GM23338 (cell line): ENCODE data around the gene MR1. TPM values are rescaled to one million over a fixed set of nuclear protein-coding genes. Genes with fewer than 3 reads are reported as not detected.

Source experiments
- ATAC-seq: fragments of 200-7000 bp; cut with Tn5 transposase; 3 replicates; pipeline ENCODE4 v1.9.1; 2020
- DNase-seq: peaks from one replicate; pipeline ENCODE4 v3.0.0-alpha.2; 2015; ENCODE audit warnings: low spot score
- H2AFZ ChIP-seq: fragments of 200-600 bp; sonication (generic); 2 replicates; pipeline ENCODE4 v1.8.0; 2016; ENCODE audit warnings: antibody characterized with exemption, mild to moderate bottlenecking, moderate library complexity
- H3F3A ChIP-seq: fragments of 200-600 bp; sonication (generic); replicated peaks from 2 replicates; pipeline ENCODE4 v1.8.0; 2017; ENCODE audit warnings: antibody characterized with exemption, mixed run types, low read depth
- H3K27ac ChIP-seq: fragments of 200-600 bp; sonication (generic); 2 replicates; pipeline ENCODE4 v1.6.1; 2016; ENCODE audit warnings: low read depth
- H3K27me3 ChIP-seq: fragments of 200-600 bp; sonication (generic); 2 replicates; pipeline ENCODE4 v1.8.0; 2016; ENCODE audit warnings: mild to moderate bottlenecking, mixed run types, moderate library complexity; ENCODE audit not compliant: insufficient read depth
- H3K36me3 ChIP-seq: fragments of 200-600 bp; sonication (generic); 2 replicates; pipeline ENCODE4 v1.8.0; 2016; ENCODE audit warnings: mild to moderate bottlenecking; ENCODE audit not compliant: insufficient read depth
- H3K4me1 ChIP-seq: fragments of 200-600 bp; sonication (generic); 2 replicates; pipeline ENCODE4 v1.8.0; 2016; ENCODE audit warnings: mild to moderate bottlenecking, moderate library complexity; ENCODE audit not compliant: insufficient read depth
- H3K4me2 ChIP-seq: fragments of 200-600 bp; sonication (generic); 2 replicates; pipeline ENCODE4 v1.7.1; 2017; ENCODE audit warnings: mixed run types
- H3K4me3 ChIP-seq: fragments of 200-600 bp; sonication (generic); 2 replicates; pipeline ENCODE4 v1.6.1; 2016; ENCODE audit warnings: mixed run types
- H3K79me2 ChIP-seq: fragments of 200-600 bp; sonication (generic); replicated peaks from 2 replicates; pipeline ENCODE4 v1.8.0; 2017; ENCODE audit warnings: mild to moderate bottlenecking; ENCODE audit not compliant: insufficient read depth
- H3K9me2 ChIP-seq: fragments of 200-600 bp; sonication (generic); 2 replicates; pipeline ENCODE4 v1.8.0; 2017; ENCODE audit not compliant: insufficient read depth
- H4K20me1 ChIP-seq: fragments of 200-600 bp; sonication (generic); replicated peaks from 2 replicates; pipeline ENCODE4 v1.8.0; 2017; ENCODE audit warnings: mild to moderate bottlenecking; ENCODE audit not compliant: insufficient read depth
- H3K27ac Mint-ChIP-seq: 2 replicates; pipeline ENCODE4 v1.8.0; 2020; ENCODE audit warnings: inconsistent platforms, mild to moderate bottlenecking, moderate library complexity, mixed read lengths
- H3K27me3 Mint-ChIP-seq: 3 replicates; pipeline ENCODE4 v1.8.0; 2022; ENCODE audit warnings: low read depth, mild to moderate bottlenecking, moderate library complexity, mixed read lengths, inconsistent platforms; ENCODE audit not compliant: insufficient read depth, poor library complexity
- H3K36me3 Mint-ChIP-seq: 3 replicates; pipeline ENCODE4 v1.8.0; 2021; ENCODE audit warnings: low read depth, mild to moderate bottlenecking, inconsistent platforms, moderate library complexity, mixed read lengths
- H3K4me1 Mint-ChIP-seq: 3 replicates; pipeline ENCODE4 v1.8.0; 2020; ENCODE audit warnings: mild to moderate bottlenecking, inconsistent platforms, mixed read lengths
- H3K4me3 Mint-ChIP-seq: 3 replicates; pipeline ENCODE4 v1.8.0; 2021; ENCODE audit warnings: moderate library complexity, mild to moderate bottlenecking, inconsistent platforms, mixed read lengths
- H3K9me3 Mint-ChIP-seq: 3 replicates; pipeline ENCODE4 v1.8.0; 2020; ENCODE audit warnings: moderate library complexity, mild to moderate bottlenecking, inconsistent platforms, mixed read lengths
- CTCF ChIP-seq, 2 experiments: fragments of 200-600 bp in 1 of 2; sonication (generic) in 1 of 2; conservative IDR thresholded peaks; 2 replicates each; pipeline versions ENCODE4 v1.5.1 to v1.6.1; 2016 to 2017; ENCODE audit warnings: antibody characterized with exemption in 2 of 2, low read depth in 2 of 2, mild to moderate bottlenecking in 2 of 2, moderate library complexity in 1 of 2
- ETS1 ChIP-seq: IDR thresholded peaks from 2 replicates; pipeline ENCODE4 v1.6.1; 2016; ENCODE audit warnings: antibody characterized with exemption
- EZH2 ChIP-seq: fragments of 200-600 bp; sonication (generic); IDR thresholded peaks from one replicate; pipeline ENCODE4 v1.8.0; 2017; ENCODE audit warnings: antibody characterized with exemption, mild to moderate bottlenecking, low read depth; ENCODE audit not compliant: unreplicated experiment
- JUNB ChIP-seq: IDR thresholded peaks from one replicate; pipeline ENCODE4 v1.6.1; 2016; ENCODE audit warnings: antibody characterized with exemption; ENCODE audit not compliant: unreplicated experiment
- ZNF462 ChIP-seq: fragments of 250-450 bp; sonication (Bioruptor Pico); IDR thresholded peaks from 2 replicates; pipeline ENCODE4 v1.5.0; 2020; ENCODE audit warnings: mild to moderate bottlenecking, moderate library complexity
- polyA plus RNA-seq: library from polyadenylated mRNA; unstranded; fragments of >200 nt; fragmentation: Nextera tagmentation; extraction: Ambion mirVana; gene quantifications from 2 replicates; pipeline ENCODE4 v1.2.1, GENCODE V29; 2016
- total RNA-seq: library from RNA; depleted of rRNA; stranded (reverse); fragments of >200 nt; shearing (Covaris generic); gene quantifications from 2 replicates; pipeline ENCODE4 v1.2.3, GENCODE V29; 2014

Gene MR1
- total and polyA plus RNA-seq, 2 experiments from 2014 or later = 0.18 TPM; not detected in 1

GRCh38 chr1:181087400-181087901, 53.7 kb downstream of the MR1 start:
- peaks cover 17% of the 10 kb centered on the region for H3K4me1 ChIP-seq
- H3K4me3 ChIP-seq = no peak overlapping the region
- H4K20me1 ChIP-seq = peaks cover 21% of the 10 kb centered on the region
- no peak overlapping the region for H3K27ac ChIP-seq
- H3F3A ChIP-seq = peaks cover 4% of the 10 kb centered on the region; the same call in 1 of the 2 replicates
- TF ChIP-seq JUNB = no peak
- TF ChIP-seq EZH2 = no peak
- no peak for TF ChIP-seq CTCF (conservative IDR thresholded peaks at IDR 0.05; ENCODE audit: low read depth in 2 of 2)
- TF ChIP-seq ETS1 = no peak
- no peak for TF ChIP-seq ZNF462 (CRISPR knock-in tag)
- no peak overlapping the region for H3K4me2 ChIP-seq
- peaks cover 17% of the 10 kb centered on the region for H3K4me1 Mint-ChIP-seq
- H3K27ac Mint-ChIP-seq = no peak overlapping the region
- H3K27me3 Mint-ChIP-seq = peaks cover 25% of the 10 kb centered on the region
- H2AFZ ChIP-seq = no peak overlapping the region
- H3K79me2 ChIP-seq = peaks cover 22% of the 10 kb centered on the region
- no peaks in the 10 kb centered on the region for H3K36me3 ChIP-seq
- ATAC-seq (no peak), DNase-seq (no peak)
- peak overlapping the region; percentile 93; the same call in 2 of the 3 replicates for H3K4me3 Mint-ChIP-seq
- no peaks in the 10 kb centered on the region for H3K9me2 ChIP-seq
- H3K36me3 Mint-ChIP-seq = peaks cover 11% of the 10 kb centered on the region
- peaks cover 62% of the 10 kb centered on the region for H3K27me3 ChIP-seq
- H3K9me3 Mint-ChIP-seq = no peaks in the 10 kb centered on the region; the same call in 2 of the 3 replicates
